Activated B cell treated with CpG ODN at 0.5 μM for 24 hours (primary cell): ENCODE results near the gene LNX2. TPM values are rescaled to one million over a fixed set of nuclear protein-coding genes. Genes with fewer than 3 reads are reported as not detected.

ENCODE experiments used
- ATAC-seq: fragments of 200-7000 bp; cut with Tn5 transposase; one replicate; pipeline ENCODE4 v1.10.0; 2021; ENCODE audit warnings: low read depth, mild to moderate bottlenecking, moderate library complexity
- CTCF ChIA-PET: fragments of 350-600 bp; sonication (Branson Sonifier 250); formaldehyde crosslinking; loops from one replicate; lab custom pipeline; 2021; ENCODE audit warnings: antibody characterized with exemption; lab: Charles Lee
- POLR2A ChIA-PET: fragments of 350-600 bp; sonication (Branson Sonifier 250); formaldehyde crosslinking; loops from one replicate; lab custom pipeline; 2021; ENCODE audit warnings: antibody characterized with exemption; lab: Charles Lee
- DNase-seq: peaks from one replicate; pipeline ENCODE4 v3.0.0; 2022
- H3K27ac Mint-ChIP-seq: one replicate; pipeline ENCODE4 v1.8.0; 2020; ENCODE audit warnings: mixed read lengths
- H3K27me3 Mint-ChIP-seq: one replicate; pipeline ENCODE4 v1.8.0; 2021; ENCODE audit warnings: mixed read lengths
- H3K36me3 Mint-ChIP-seq: one replicate; pipeline ENCODE4 v1.8.0; 2021; ENCODE audit warnings: low read depth, mixed read lengths
- H3K4me1 Mint-ChIP-seq: one replicate; pipeline ENCODE4 v1.8.0; 2021; ENCODE audit warnings: mixed read lengths
- H3K4me3 Mint-ChIP-seq: one replicate; pipeline ENCODE4 v1.8.0; 2020; ENCODE audit warnings: mild to moderate bottlenecking, mixed read lengths
- H3K9me3 Mint-ChIP-seq: one replicate; pipeline ENCODE4 v1.8.0; 2020; ENCODE audit warnings: mixed read lengths
- CTCF ChIP-seq: fragments of 200-600 bp; IDR thresholded peaks from one replicate; pipeline ENCODE4 v1.8.0; 2022; ENCODE audit warnings: antibody characterized with exemption, mild to moderate bottlenecking
- intact Hi-C: fragments of 100-400 bp; cut with micrococcal nuclease; formaldehyde crosslinking; loops from one replicate; pipeline ENCODE4 v1.15.1; 2024
- total RNA-seq: library from RNA; stranded (reverse); gene quantifications from 2 replicates; pipeline ENCODE4 v1.2.3, GENCODE V29; 2022

Gene LNX2
- total RNA-seq, 1 donor from 2014 or later, result 7.1 TPM

- POLR2A ChIA-PET, result no interaction called here
Measured at GRCh38 chr13:27510082-27510481, 110.2 kb downstream of the LNX2 start.

DNA sequence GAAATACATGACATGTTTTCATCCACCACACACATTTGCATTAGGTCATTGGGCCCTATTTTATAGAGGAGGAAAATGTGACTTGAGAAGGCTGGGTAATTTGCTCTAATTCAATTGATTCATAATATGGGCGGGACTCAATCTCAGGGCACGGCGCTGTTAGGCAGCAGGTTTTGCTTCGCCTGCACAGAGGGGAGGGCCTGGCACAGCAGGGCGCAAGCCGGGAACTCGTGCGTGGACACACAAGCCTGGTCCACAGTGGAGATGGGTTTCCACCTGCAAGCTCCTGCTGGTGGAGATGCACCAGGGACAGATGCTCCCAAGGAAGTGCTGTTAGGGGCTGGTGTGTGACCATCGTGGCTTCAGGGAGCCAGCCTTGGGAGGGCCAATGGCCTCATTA lies 111.5 kb downstream of the LNX2 start:
- Mint-ChIP-seq H3K36me3 (no peaks in the 10 kb centered on the region), H3K27ac (no peak overlapping the region), H3K4me1 (peaks cover 4% of the 10 kb centered on the region), H3K4me3 (no peak overlapping the region), H3K9me3 (peaks cover 4% of the 10 kb centered on the region), H3K27me3 (peaks cover 5% of the 10 kb centered on the region)
- DNase-seq (no peak), ATAC-seq (no peak)
- TF ChIP-seq CTCF, result no peak
- POLR2A ChIA-PET, result no interaction called here
- intact Hi-C loops, result no loop called here
- CTCF ChIA-PET, result no interaction called here

More at GRCh38 chr13:27510082-27510481, 110.2 kb downstream of the LNX2 start:
- intact Hi-C loops, result no loop called here
- DNase-seq, result no peak
- H3K4me3 Mint-ChIP-seq, result no peak overlapping the region
- H3K9me3 Mint-ChIP-seq, result peaks cover 4% of the 10 kb centered on the region
- no peaks in the 10 kb centered on the region for H3K36me3 Mint-ChIP-seq
- H3K27me3 Mint-ChIP-seq, result peaks cover 5% of the 10 kb centered on the region
- ATAC-seq, result no peak
- CTCF ChIA-PET, result interaction anchor here (1.2 kb wide), 1 partner anchor 316 kb away, joined by 3 read pairs; no protein-coding TSS in a partner anchor
- no peak overlapping the region for H3K27ac Mint-ChIP-seq
- H3K4me1 Mint-ChIP-seq, result peaks cover 4% of the 10 kb centered on the region
- TF ChIP-seq CTCF, result no peak

- TF ChIP-seq CTCF, result no peak
- no peak for ATAC-seq
- H3K9me3 Mint-ChIP-seq, result no peaks in the 10 kb centered on the region
- no peaks in the 10 kb centered on the region for H3K27me3 Mint-ChIP-seq
- POLR2A ChIA-PET, result no interaction called here
- no peak for DNase-seq
- no peaks in the 10 kb centered on the region for H3K36me3 Mint-ChIP-seq
- H3K4me3 Mint-ChIP-seq, result no peak overlapping the region
- H3K27ac Mint-ChIP-seq, result no peak overlapping the region
- peaks cover 4% of the 10 kb centered on the region for H3K4me1 Mint-ChIP-seq
- CTCF ChIA-PET, result no interaction called here
- intact Hi-C loops, result no loop called here
Measured at GRCh38 chr13:27505792-27506191, 114.5 kb downstream of the LNX2 start.

- ChIA-PET POLR2A (interaction anchor here (1.0 kb wide), 1 partner anchor 10 kb away, joined by 3 read pairs; no protein-coding TSS in a partner anchor), CTCF (no interaction called here)
Measured at GRCh38 chr13:27504868-27505194, 115.5 kb downstream of the LNX2 start.

More at GRCh38 chr13:27504868-27505194, 115.5 kb downstream of the LNX2 start:
- ATAC-seq (no peak), DNase-seq (no peak)
- intact Hi-C loops, result no loop called here
- Mint-ChIP-seq H3K27me3 (no peaks in the 10 kb centered on the region), H3K9me3 (no peaks in the 10 kb centered on the region), H3K4me3 (no peak overlapping the region), H3K36me3 (no peaks in the 10 kb centered on the region), H3K4me1 (peaks cover 4% of the 10 kb centered on the region), H3K27ac (no peak overlapping the region)
- TF ChIP-seq CTCF, result no peak
